BJ (cell line): ENCODE data around the gene LRRC23. TPM values are rescaled to one million over a fixed set of nuclear protein-coding genes. Genes with fewer than 3 reads are reported as not detected.

Experiments
- CTCF ChIA-PET: fragments of 350-600 bp; formaldehyde crosslinking; extraction: SDS; loops from one replicate; lab custom pipeline; 2021; ENCODE audit warnings: antibody characterized with exemption, inconsistent platforms; lab: Yijun Ruan, JAX
- POLR2A ChIA-PET: fragments of 300-600 bp; sonication (Branson Sonifier 250); formaldehyde crosslinking; extraction: SDS; loops from one replicate; lab custom pipeline; 2021; ENCODE audit warnings: antibody characterized with exemption; lab: Charles Lee
- DNase-seq: peaks from one replicate; pipeline ENCODE4 v3.0.0-alpha.2; 2011; ENCODE audit warnings: low read depth
- H3K27me3 ChIP-seq: 2 replicates; pipeline ENCODE4 v1.6.0; 2011; ENCODE audit warnings: low read length; ENCODE audit not compliant: control insufficient read depth, insufficient read depth
- H3K36me3 ChIP-seq: 2 replicates; pipeline ENCODE4 v1.5.1; 2011; ENCODE audit warnings: low read length; ENCODE audit not compliant: control insufficient read depth, insufficient read depth
- H3K4me3 ChIP-seq: 2 replicates; pipeline ENCODE4 v1.5.1; 2011; ENCODE audit warnings: low read depth, mild to moderate bottlenecking, control low read depth, low read length
- CTCF ChIP-seq: IDR thresholded peaks from 2 replicates; pipeline ENCODE4 v1.5.1; 2011; ENCODE audit warnings: low read depth, mild to moderate bottlenecking, control low read depth, inconsistent platforms, low read length, moderate library complexity; ENCODE audit not compliant: insufficient read depth
- polyA plus RNA-seq: library from polyadenylated mRNA; depleted of rRNA; stranded (reverse); fragments of >200 nt; gene quantifications from 2 replicates; pipeline ENCODE4 v1.2.3, GENCODE V29; 2011

LRRC23 gene
- polyA plus RNA-seq, 1 experiment: 12.7 TPM

GRCh38 chr12:6921539-6921938, 16.9 kb downstream of the LRRC23 start:
- CTCF ChIA-PET: interaction anchor here (1.1 to 6.6 kb wide), 6 partner anchors 14 to 188 kb away, joined by 3 to 129 read pairs (median 4); no protein-coding TSS in a partner anchor
- TF ChIP-seq CTCF: no peak
- POLR2A ChIA-PET: interaction anchor here (0.5 kb wide), 1 partner anchor 19 kb away, joined by 3 read pairs; no protein-coding TSS in a partner anchor

GRCh38 chr12:6921996-6922946, 17.6 kb downstream of the LRRC23 start:
- ChIA-PET CTCF (interaction anchor here (0.6 to 6.6 kb wide), 5 partner anchors 16 to 420 kb away, joined by 3 to 129 read pairs (median 4); no protein-coding TSS in a partner anchor), POLR2A (interaction anchor here (0.5 kb wide), 1 partner anchor 20 kb away, joined by 3 read pairs; no protein-coding TSS in a partner anchor)
- no peak for DNase-seq
- H3K4me3 ChIP-seq: no peak overlapping the region
- no peaks in the 10 kb centered on the region for H3K27me3 ChIP-seq
- no peak for TF ChIP-seq CTCF
- H3K36me3 ChIP-seq: peaks cover 17% of the 10 kb centered on the region

More at GRCh38 chr12:6921539-6921938, 16.9 kb downstream of the LRRC23 start:
- no peak for DNase-seq
- Histone ChIP-seq H3K27me3 (no peaks in the 10 kb centered on the region), H3K36me3 (peaks cover 19% of the 10 kb centered on the region), H3K4me3 (no peak overlapping the region)

- CTCF ChIA-PET: interaction anchor here (0.6 to 6.6 kb wide), 17 partner anchors 9 to 421 kb away, joined by 3 to 129 read pairs (median 8); partner anchors contain the start of genes C1RL, ENO2, LRRC23 and PHB2
- no peak for TF ChIP-seq CTCF
- no peak overlapping the region for H3K4me3 ChIP-seq
- H3K36me3 ChIP-seq: peaks cover 13% of the 10 kb centered on the region
- no peak for DNase-seq
- POLR2A ChIA-PET: interaction anchor here (0.5 kb wide), 1 partner anchor 414 kb away, joined by 3 read pairs; no protein-coding TSS in a partner anchor
- no peaks in the 10 kb centered on the region for H3K27me3 ChIP-seq
Observed at GRCh38 chr12:6923003-6923732, 18.5 kb downstream of the LRRC23 start.

GRCh38 chr12:6923851-6924250, 19.2 kb downstream of the LRRC23 start:
- POLR2A ChIA-PET: interaction anchor here (0.5 to 1.3 kb wide), 2 partner anchors 20 to 415 kb away, joined by 3 to 13 read pairs; partner anchors contain the start of gene C12orf57
- CTCF ChIA-PET: interaction anchor here (0.7 to 6.6 kb wide), 20 partner anchors 10 to 189 kb away, joined by 3 to 129 read pairs (median 8); partner anchors contain the start of genes C1RL, ENO2, LRRC23 and PHB2

More at GRCh38 chr12:6923851-6924250, 19.2 kb downstream of the LRRC23 start:
- Histone ChIP-seq H3K27me3 (no peaks in the 10 kb centered on the region), H3K36me3 (peaks cover 13% of the 10 kb centered on the region), H3K4me3 (no peak overlapping the region)
- no peak for TF ChIP-seq CTCF
- no peak for DNase-seq
